Inflammatory macrophage (primary cell): Measurements from ENCODE around the gene PDX1.
A peak's percentile ranks its signal among the peaks of the same experiment; 100 is the strongest.

Source experiments
- DNase-seq, 2 donors: peaks; one replicate each; pipeline ENCODE4 v3.0.0-alpha.2; 2020 to 2022
- total RNA-seq, 18 experiments: gene quantifications; one replicate each; lab custom pipeline; 2026; ENCODE audit warnings: mixed read lengths in 6 of 18, inconsistent platforms in 2 of 18; lab: John Stamatoyannopoulos, UW

PDX1 gene
- 0 to 0.08 (median 0) reads per million in 18 experiments for total RNA-seq

- DNase-seq: no peak
Observed at GRCh38 chr13:27919934-27920676, at the start of gene PDX1. PDX1 (plus strand) TSS chr13:27920000; CDS start chr13:27920139, 139 bp downstream.

GRCh38 chr13:27878274-27878673 lies 41.5 kb upstream of the PDX1 start:
- no peak for DNase-seq

- DNase-seq: no peak
Observed at GRCh38 chr13:27889471-27889870, 30.3 kb upstream of the PDX1 start.

GRCh38 chr13:27896726-27897125 lies 23.1 kb upstream of the PDX1 start:
- no peak for DNase-seq

- no peak for DNase-seq
Observed at GRCh38 chr13:27904719-27905118, 15.1 kb upstream of the PDX1 start.

- DNase-seq: no peak
Observed at GRCh38 chr13:27905650-27906049, 14.2 kb upstream of the PDX1 start.

GRCh38 chr13:27907121-27907787 lies 12.5 kb upstream of the PDX1 start:
- DNase-seq: no peak

GRCh38 chr13:27909378-27909777 lies 10.4 kb upstream of the PDX1 start:
- DNase-seq: no peak

GRCh38 chr13:27911521-27911920 lies 8.3 kb upstream of the PDX1 start:
- no peak for DNase-seq

GRCh38 chr13:27913160-27913559 lies 6.6 kb upstream of the PDX1 start:
- no peak for DNase-seq

GRCh38 chr13:27915301-27916207 lies 4.2 kb upstream of the PDX1 start:
- no peak for DNase-seq

- no peak for DNase-seq
Observed at GRCh38 chr13:27917121-27917947, 2.5 kb upstream of the PDX1 start.

- DNase-seq: no peak
Observed at GRCh38 chr13:27918041-27918917, 1.5 kb upstream of the PDX1 start.

- no peak for DNase-seq
Observed at GRCh38 chr13:27918918-27919658, 712 bp upstream of the PDX1 start.

- peak in 1 of 2 donors; percentile 36 for DNase-seq
Observed at GRCh38 chr13:27919659-27919933, 204 bp upstream of the PDX1 start.

- no peak for DNase-seq
Observed at GRCh38 chr13:27920677-27921420, 1.0 kb downstream of the PDX1 start.

- no peak for DNase-seq
Observed at GRCh38 chr13:27921421-27921960, 1.7 kb downstream of the PDX1 start.

GRCh38 chr13:27921961-27922882 lies 2.4 kb downstream of the PDX1 start:
- DNase-seq: no peak
